Epithelial cell of prostate (primary cell): ENCODE results near the gene PRR23E.

Experiments used
- DNase-seq: peaks from one replicate; pipeline ENCODE4 v3.0.0-alpha.2; 2011; ENCODE audit warnings: low read depth, low spot score
- H3K27ac ChIP-seq: fragments of 450-650 bp; 2 replicates; pipeline ENCODE4 v1.5.1; 2017; ENCODE audit warnings: mild to moderate bottlenecking

Gene PRR23E, protein sequence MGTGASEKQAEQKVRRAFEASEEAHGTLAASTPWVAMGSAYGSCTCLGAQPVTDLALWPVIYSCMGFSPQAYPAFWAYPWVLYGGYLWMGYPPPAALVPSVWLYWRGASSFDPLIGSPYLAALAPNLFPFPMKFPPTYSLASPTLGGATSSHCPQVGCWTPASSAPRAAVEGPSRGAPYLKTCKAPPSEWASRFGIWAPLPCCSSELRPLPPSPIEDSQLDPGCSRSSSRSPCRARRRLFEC

DNA sequence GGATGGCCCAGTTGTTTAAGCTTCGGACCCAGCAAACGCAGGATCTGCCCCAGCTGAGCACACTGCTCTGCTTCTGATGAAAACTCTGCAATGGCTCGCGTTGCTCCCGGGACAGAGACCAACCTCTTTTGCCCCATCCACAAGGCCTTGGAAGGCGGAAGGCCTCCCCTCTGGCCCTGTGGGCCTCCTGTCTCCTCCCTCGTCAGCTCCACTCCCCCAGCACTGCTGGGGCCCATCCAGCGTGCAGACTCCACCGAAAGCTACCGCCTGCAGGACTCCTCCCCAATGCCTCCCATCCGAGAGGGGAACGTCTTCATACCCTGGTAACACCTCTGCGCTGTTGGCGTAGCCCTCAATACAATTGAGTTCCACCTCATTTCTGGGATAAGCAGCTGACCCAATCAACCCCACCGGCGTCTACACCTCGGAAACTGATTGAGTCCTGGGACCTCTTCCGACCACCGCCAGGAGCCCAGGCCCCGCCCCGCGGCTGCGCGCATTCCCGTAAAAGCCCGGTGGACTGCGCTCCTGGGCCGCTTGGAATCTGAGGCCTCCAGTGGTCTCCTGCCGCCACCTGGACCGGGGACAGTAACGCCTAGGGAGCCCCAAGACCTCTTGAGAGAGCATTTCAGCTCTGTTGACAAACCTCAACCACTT is at the start of gene PRR23E:
Gene PRR23E (plus strand): TSS at position 556 of the 657 bp plus-strand sequence. CDS start 3,555 bp downstream, outside the sequence.
- H3K27ac ChIP-seq = no peak within 1 kb of the TSS
- no peak for DNase-seq

DNA sequence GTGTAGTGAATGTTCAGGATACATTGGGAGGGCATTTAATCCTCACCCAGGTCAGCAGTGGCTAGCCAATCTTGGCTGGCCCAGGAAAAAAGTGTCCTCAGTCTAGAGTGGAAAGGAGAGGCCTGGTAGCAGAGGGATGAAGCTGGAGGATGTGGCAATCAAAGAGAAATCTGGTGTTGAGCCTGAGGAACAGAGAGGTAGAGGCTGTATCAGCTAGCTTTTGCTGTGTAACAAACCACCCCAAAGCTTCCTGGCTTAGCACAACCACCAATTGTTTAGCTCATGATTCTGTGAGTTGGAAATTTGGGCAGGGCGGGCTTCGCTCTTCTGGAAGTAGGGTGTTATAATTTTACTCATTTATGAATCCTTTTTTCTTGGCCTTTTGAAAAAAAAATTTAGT is 49.8 kb upstream of the PRR23E start:
- no peak for DNase-seq
- H3K27ac ChIP-seq = no peak overlapping the region

DNA sequence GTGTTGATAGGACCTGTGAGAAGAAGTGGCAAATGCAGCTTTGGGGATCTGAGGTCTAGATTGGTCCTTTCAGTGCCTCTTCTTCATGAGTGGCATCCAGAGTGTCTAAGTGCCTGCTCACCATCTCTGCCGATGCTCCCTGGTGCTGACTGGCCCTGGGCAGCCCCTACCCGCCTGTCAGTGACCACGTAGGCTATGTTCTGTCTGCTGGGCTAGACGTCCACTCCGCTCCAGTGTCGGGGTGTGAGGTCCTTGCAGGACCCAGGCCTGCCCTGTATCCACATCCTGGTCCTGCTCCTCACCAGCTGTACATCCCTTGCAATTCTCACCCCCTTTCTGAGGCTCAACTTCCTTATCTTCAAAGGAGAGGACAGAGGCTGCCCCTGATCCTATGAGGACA is 48.3 kb upstream of the PRR23E start:
- DNase-seq = no peak
- H3K27ac ChIP-seq = no peak overlapping the region

DNA sequence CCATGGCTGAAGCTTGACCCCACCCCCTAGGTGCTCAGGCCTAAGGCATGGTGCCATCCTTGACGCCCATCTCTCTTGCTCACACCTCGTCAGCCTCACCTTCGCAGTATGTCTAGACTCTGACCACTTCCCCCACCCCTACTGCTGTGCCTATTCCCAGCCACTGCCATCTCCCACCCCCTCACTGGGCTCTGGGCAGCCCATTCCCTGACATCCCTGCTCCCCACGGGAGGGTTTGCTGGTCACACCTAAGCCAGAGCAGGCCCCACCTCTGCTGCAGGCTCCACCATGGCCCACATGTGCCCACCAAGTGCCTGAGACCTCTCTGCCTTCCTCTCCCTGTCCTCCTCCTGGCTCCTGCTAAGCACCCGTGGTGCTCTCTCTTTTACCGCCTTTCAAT is 47.7 kb upstream of the PRR23E start:
- no peak overlapping the region for H3K27ac ChIP-seq
- no peak for DNase-seq

DNA sequence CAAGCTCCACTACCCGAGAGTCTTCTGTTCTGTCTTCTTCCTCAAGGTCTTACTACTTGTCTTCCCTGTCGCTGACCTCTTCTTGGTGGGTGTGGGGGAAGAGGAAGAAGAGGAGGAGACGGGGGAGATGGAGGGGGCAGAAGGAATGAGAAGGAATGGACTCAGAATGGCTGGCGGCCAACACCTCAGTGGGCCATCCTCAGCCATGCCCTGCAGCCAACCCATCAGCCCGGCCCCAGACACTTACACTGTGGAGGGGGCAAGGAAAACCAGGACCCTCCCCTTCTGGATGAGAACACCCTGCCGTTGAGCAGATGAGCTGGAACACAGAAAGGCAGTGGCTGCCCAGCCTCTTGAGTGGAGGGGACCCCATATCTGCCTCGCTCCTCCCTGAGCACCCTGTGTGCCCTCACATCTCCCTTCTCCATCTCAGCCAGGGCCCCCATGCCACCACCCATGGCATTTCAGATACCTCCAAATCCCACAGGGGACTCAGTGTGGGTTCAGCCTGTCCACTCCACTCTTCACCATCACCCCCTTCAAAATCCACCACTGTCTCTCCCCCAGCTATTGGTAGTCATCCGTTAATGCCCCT is 45.5 kb upstream of the PRR23E start:
- no peak overlapping the region for H3K27ac ChIP-seq
- DNase-seq = no peak

DNA sequence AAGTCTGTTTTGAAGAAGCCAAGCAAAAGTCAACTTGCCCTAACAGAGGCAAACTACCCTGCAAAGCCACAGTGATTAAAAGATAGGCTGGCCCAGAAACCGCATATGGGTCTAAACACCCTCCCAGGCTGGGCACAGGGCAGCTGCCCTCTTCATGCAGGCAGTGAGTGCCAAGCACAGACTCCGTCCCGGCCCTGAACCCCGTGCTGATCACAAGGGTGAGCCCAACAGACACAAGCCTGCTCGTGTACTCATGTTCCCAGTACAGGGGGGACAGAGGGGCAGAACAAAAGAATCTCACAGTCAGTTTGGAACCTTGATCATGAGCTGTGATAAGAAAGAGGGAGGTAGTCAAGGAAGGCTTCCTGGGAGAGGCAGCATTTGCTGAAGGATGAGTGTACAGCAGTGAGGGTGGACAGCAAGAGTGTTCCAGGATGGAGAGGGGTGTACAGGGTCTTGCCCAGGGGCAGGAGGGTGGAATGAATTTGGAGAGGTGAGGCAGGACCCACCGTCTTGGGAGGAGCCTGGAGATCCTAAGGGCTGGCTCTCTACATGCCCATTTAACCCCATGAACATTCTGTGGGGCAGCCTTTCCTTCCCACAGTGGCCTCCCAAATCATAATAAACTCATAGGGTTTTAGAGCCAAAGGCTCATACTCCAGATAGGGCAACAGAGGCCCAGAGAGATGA is 43.2 kb upstream of the PRR23E start:
- no peak overlapping the region for H3K27ac ChIP-seq
- no peak for DNase-seq

DNA sequence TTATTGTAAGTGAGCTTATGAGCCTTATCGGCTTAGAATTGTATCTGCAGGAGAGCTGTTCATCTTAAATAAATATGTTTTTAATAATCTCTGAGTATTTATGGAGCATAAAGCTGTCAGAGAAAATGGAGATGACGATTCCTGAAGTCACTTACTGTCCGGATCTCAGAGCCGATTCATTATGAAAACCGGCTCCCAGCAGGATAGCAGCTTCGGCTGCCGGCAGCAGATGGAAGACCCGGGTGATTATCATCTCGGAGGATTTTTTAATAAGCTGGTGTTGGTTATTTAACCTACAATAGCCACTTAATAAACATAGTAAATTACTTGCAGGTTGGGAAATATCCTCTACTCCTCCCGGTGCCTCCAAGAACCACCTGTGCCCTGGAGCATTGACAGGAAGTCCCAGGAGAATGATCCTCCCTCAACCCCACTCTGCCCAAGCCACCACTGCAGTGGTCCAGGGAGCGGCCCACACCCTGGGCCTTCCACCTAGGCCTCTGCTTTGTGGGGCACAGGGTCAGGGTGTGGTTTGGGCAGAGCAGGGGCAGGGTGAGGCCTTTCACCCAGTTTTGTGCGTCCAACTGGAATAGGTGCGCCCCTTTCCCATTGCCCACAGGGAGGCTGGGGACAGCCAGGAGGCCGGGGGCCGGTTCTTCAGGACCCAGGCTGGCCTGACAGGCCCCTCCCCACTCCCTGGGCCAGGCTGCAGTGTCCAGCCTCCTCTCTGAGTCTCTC is 42.2 kb upstream of the PRR23E start:
- DNase-seq = no peak
- no peak overlapping the region for H3K27ac ChIP-seq

DNA sequence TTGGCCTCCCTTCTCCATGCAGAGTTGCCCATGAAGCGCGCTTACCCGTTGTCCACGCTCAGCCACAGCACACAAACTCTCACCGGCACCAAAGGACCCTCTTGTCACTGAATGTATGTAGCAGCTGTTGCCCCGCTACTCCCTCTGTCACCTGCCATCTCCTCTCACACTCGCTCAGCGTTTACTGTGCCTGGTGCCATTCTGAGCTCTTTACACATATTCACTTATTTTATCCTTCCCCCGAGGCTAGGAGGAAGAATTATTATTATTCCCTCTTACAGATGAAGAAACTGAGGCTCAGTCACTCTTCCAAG is 41.7 kb upstream of the PRR23E start:
- DNase-seq = no peak
- H3K27ac ChIP-seq = no peak overlapping the region

DNA sequence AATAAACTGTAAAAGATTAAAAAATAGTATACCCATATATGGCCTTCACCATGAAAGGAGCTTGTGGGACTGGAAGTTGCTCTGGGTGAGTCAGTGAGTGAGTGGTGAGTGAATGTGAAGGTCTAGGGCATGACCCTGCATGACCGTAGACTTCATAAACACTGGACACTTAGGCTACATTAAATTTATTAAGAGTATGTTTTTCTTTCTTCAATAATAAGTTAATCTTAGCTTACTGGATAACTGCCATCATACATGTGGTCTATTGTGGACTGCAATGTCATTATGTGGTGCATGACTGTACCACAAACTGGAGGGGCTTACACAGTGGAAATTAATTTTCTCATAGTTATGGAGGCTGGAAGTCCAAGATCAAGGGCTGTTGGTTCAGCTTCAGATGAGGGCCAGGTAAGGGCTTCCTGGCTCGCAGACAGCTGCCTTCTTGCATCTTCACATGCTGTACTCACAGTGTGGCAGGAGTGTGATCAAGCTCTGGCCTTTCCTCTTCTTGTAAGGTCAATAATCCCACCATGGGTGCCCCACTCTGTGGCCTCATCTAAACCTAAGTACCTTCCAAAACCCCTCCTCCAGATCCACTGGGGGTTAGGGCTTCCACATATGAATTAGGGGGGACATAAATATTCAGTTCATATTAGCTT is 40.8 kb upstream of the PRR23E start:
- H3K27ac ChIP-seq = no peak overlapping the region
- no peak for DNase-seq

DNA sequence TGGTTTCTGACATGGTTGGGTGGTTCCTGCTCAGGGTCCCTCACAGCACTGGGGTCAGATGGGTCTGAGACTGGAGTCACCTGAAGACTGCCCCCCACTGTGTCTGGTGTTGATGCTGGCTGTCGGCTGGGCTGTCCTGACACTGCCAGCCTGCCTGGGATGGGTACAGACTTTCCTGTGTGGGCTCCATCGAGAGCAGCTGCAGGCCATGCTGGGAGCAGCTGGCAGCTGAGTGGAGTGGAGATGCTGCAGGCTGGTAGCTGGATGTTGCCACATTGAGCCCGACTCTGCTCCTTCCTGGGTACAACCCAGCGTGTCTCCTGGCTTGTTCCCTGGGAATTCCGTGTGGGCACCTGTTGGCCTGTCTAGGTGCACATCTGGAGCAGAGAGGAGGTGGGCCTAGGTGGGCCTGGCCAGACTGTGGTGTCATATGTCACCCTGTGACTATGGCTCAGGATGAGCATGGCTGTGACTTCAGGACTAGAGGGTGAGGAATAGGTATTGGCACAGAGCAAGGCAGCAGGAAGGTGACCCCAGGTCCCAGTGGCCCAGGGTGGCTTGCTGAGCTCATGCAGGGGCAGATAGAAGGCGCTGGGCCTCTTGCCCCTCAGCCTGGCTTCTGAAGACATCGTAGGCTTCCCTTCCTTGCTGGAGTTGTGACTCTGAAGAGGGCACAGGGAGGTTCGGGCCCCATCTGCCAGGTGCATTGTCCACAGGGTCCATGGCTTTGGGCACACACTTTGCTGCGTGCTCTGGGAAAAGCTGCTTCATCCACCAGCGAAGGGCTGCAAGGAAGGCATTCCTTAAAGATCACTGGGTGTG is 40.0 kb upstream of the PRR23E start:
- no peak for DNase-seq
- no peak overlapping the region for H3K27ac ChIP-seq

DNA sequence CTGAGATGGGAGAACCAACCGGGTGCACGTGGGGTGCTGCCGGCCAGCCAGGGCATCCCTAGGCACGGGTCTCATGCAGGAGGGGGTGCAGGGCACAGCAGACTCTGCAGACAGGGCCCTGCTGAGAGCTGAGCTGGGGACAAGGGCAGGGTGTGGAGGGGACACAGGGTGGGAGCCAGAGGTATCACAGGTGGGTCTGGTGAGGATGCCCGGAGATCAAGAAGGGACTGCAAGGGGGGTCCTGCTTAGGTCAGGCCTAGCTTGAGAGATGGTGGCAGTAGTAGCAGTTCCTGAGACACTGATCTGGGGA is 39.5 kb upstream of the PRR23E start:
- H3K27ac ChIP-seq = no peak overlapping the region
- DNase-seq = no peak

DNA sequence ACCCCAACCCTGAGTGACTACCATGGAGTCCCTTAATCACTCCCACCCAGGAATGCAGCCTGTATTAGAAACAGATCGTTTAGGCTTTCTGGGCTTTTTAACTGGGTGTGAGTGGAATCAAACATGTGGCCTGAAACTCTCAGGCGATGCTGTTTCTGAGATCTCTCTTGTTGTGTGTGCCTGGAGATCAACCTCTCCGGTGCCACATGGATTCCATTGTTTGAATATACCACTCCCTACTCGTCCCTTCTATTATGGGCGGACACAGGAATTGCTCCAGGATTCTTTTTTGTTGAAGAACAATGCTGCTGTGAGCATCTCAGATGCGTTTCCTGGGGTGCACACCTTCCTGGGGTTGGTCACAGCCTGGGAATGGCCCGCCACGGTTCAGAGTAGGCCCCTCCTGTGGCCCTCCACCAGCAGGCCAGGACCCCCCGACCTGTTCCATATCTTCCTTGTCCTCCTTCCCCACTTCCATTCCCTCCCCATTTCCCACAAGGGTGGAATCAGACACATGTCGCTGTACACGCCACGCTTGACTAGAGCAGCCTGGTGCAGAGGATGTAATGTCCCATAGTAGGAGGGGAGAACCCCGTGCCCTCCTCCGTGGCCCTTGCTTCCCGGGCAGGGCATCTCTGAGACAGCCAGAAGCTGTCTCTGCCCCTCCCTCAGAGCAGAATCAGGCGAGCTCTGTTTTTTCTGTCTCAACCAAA is 36.4 kb upstream of the PRR23E start:
- H3K27ac ChIP-seq = no peak overlapping the region
- no peak for DNase-seq

DNA sequence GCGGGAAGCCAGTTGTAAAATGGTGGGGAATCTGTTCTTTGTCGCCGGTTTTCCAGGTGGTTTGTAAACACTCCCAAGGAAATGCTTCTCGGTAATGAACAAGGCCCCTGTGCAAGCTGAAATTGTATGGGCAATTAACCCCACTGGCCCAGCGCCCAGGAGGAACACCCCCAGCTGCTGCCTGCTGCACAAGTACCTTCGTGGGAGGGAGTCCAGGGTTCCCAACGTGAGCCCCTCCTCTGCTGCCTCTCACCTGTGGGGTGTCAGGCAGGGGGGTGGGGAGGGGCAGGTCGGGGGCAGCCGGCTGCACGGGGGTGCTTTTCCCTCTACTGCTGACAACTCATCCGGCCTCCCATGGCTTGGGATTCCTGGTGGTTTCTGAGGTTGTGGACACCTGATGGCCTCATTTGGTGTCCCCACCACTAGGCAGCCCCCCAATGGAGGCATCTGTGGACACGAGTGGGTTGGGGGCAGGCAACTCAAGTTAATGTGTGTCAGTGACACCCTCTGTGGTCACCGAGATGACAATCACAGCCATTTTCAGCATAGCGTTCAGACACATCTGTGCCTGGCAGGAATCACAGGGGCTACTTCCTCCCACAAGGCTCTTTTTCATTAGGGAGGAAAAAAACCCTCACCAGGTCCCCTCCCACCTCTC is 35.6 kb upstream of the PRR23E start:
- no peak overlapping the region for H3K27ac ChIP-seq
- DNase-seq = no peak

DNA sequence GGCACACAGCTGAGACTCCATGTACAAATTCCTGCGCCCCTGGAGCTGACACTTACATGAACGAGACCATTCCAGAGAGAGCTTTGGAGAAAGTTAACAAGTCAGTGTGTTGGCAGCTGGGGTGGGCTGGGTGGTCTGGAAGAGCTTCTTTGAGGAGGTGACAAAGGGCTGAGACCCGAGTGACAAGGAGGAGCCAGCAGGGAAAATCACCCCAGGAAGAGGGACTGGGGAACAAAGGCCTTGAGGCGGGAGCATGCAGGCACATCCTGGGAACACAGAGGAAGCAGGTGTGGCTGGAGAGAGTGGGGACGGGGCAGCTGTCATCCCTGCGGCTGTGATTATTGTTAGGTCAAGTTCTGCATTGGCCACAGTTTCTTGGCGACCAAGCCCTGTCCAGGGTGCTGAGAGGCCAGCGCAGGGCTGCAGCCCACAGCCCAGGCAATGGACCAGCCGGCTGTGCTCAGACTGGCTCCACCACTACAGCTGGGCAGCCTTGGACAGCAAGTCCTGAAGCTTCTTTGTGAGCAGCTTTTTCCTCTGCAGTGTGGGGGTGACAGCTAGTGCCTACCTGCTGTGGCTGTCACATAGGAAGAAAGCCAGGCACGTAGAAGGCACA is 34.2 kb upstream of the PRR23E start:
- no peak for DNase-seq
- no peak overlapping the region for H3K27ac ChIP-seq

DNA sequence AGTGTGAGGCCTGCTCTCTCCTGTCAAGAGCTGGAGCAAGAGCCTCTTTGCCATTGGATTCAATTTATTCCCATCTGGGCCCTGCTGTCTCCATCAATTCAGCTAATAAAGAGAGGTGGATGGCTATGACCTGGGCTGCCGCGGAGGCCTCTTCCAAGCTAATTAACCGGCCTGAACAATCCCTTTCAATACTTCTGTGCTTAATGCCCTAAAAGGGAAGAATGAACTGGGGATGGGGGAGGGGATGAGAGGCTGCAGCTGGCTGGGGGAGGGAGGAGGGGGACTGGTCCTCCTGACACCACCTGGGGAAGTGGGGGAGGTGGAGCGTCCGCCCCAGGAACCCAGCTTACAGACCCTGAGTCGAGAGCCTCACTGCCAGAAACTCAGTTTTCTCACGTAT is 33.4 kb upstream of the PRR23E start:
- no peak overlapping the region for H3K27ac ChIP-seq
- no peak for DNase-seq

DNA sequence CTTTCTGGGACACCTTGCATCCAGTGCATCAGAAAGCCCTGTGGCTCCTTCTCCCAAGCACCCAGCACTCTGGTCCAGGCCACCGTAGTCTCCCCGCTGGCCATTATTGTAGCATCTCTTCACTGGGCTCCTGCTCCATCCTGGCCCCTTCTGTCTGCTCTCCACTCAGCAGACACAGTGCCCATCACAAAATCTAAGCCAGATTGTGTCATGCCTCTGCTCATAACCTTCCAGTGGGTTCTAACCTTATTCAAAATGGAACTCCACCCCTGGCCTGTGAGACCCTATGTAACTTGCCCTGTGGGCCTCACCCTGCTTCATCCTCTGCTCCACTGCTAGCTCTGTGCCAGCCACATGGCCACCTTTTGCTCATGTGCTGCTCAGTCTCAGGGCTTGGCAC is 31.7 kb upstream of the PRR23E start:
- no peak overlapping the region for H3K27ac ChIP-seq
- no peak for DNase-seq

DNA sequence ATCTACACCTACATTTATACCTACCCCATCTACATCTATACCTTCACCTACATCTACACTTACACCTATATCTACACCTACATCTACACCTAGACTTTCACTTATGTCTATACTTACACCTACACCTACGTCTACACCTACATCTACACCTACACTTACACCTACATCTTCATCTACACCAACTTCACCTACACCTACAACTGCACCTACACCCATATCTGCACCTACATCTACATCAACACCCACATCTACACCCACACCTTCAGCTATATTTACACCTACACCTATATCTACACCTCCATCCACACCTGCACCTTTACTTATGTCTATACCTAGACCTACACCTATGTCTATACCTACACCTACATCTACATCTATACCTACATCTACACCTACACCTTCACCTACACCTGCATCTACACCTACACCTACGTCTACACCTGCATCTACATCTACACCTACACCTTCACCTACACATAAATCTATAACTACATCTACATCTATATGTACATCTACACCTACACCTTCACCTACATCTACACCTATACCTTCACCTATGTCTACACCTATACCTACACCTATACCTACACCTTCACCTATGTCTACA is 30.9 kb upstream of the PRR23E start:
- no peak for DNase-seq
- H3K27ac ChIP-seq = no peak overlapping the region
